GM06990 (cell line): Measurements from ENCODE around the gene TMEM220.
"Not testable (repeated sequence)": the region's sequence is repeated elsewhere in the genome, so short reads cannot be mapped to it uniquely, and the experiment has no call there.

Source experiments
- DNase-seq: peaks from one replicate; pipeline ENCODE4 v3.0.0-alpha.2; 2011; ENCODE audit not compliant: insufficient read length; ENCODE audit errors: extremely low read depth
- H3K27me3 ChIP-seq: replicated peaks from 2 replicates; pipeline ENCODE4 v1.6.0; 2011; ENCODE audit warnings: low read length; ENCODE audit not compliant: control insufficient read depth, insufficient read depth
- H3K36me3 ChIP-seq: 2 replicates; pipeline ENCODE4 v1.5.1; 2011; ENCODE audit warnings: low read length; ENCODE audit not compliant: control insufficient read depth, insufficient read depth
- H3K4me3 ChIP-seq: replicated peaks from 2 replicates; pipeline ENCODE4 v1.5.1; 2011; ENCODE audit warnings: low read depth, mild to moderate bottlenecking, control low read depth, low read length
- CTCF ChIP-seq: IDR thresholded peaks from 2 replicates; pipeline ENCODE4 v1.5.1; 2011; ENCODE audit warnings: low read length, control low read depth, mild to moderate bottlenecking, inconsistent platforms; ENCODE audit not compliant: insufficient read depth, poor library complexity, severe bottlenecking

TMEM220 gene

DNA sequence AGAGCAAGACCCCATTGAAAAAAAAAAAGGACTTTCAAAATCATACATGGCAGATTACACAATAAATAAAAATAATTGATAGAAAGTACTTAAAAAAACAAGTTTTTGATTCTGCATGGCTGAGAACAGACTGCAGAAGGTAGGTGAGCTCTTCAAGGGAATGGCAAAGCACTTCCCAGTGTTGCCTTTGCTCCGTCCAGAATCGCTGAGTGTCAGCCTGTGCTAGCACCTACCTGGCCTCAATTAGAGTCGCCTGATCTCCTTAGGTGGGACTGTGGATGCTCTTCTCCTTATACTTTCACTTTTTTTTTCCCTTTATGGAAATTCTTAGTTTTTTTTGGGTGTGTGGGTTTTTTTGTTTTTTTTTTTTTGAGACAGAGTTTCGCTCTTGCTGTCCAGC lies 6.0 kb upstream of the TMEM220 start:
- DNase-seq: no peak
- Histone ChIP-seq H3K36me3 (no peaks in the 10 kb centered on the region), H3K4me3 (no peak overlapping the region), H3K27me3 (no peaks in the 10 kb centered on the region; the same call in none of the 2 replicates)
- TF ChIP-seq CTCF: no peak

DNA sequence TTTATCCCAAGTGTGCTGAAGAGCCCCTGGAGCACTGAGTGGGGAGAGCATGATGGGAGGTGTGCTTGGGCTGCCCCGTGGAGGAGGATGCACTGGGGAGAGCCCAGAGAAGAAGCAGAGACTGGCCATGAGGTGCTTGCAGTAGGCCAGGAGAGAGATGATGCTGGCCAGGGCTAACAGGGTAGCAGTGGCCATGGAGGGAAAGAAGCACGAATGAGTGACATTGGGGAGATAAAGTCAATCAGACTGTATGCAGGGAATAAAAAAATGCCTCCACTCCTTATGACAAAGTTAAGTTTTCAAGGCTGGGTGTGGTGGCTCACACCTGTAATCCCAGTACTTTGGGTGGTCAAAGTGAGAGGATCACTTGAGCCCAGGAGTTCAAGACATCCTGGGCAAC lies 5.4 kb upstream of the TMEM220 start:
- no peaks in the 10 kb centered on the region for H3K36me3 ChIP-seq
- H3K27me3 ChIP-seq: no peaks in the 10 kb centered on the region; the same call in none of the 2 replicates
- no peak for DNase-seq
- no peak overlapping the region for H3K4me3 ChIP-seq
- no peak for TF ChIP-seq CTCF

GRCh38 chr17:10733666-10734065 lies 3.8 kb upstream of the TMEM220 start:
- no peak for TF ChIP-seq CTCF

DNA sequence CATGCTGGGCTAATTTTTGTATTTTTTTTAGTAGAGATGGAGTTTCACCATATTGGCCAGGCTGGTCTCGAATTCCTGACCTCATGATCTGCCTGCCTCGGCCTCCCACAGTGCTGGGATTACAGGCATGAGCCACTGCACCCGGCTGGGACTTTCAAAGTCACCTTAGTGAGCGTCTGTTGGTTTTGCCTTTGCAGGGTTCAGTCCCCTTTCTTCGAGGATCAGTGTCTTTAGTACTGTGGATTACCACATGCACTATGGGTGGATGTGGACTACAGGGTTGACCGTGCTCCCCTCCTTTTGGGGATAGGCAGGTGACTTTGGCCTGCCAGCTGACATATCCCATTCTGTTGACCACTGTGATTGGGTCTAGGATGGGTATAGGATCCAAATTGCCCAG lies 2.3 kb upstream of the TMEM220 start:
- DNase-seq, H3K27me3 ChIP-seq, H3K36me3 ChIP-seq, H3K4me3 ChIP-seq: not testable (repeated sequence)

More at GRCh38 chr17:10733666-10734065, 3.8 kb upstream of the TMEM220 start:
- Histone ChIP-seq H3K4me3 (no peak overlapping the region), H3K36me3 (no peaks in the 10 kb centered on the region), H3K27me3 (no peaks in the 10 kb centered on the region; the same call in 1 of the 2 replicates)
- no peak for DNase-seq

DNA sequence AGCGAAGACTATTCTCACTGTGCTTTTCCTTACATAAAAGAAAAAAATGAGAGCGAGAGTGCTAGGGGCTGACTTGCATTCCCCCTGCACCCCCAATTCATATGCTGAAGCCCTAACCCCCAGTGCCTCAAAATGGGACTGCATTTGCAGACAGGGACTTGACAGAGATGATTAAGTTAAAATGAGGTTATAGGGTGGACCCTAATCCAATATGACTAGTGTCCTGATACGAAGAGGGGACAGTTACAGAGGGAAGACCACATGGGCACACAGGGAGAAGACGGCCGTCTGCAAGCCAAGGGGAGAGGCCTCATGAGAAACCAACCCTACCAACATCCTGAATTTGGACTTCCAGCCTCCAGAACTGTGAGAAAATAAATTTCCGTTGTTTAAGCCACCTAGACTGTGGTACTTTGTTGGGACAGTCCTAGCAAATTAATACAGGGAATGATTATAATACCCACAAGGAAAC lies 1.6 kb upstream of the TMEM220 start:
- no peak overlapping the region for H3K4me3 ChIP-seq
- no peak for TF ChIP-seq CTCF
- no peaks in the 10 kb centered on the region for H3K27me3 ChIP-seq
- DNase-seq: no peak
- H3K36me3 ChIP-seq: no peaks in the 10 kb centered on the region

DNA sequence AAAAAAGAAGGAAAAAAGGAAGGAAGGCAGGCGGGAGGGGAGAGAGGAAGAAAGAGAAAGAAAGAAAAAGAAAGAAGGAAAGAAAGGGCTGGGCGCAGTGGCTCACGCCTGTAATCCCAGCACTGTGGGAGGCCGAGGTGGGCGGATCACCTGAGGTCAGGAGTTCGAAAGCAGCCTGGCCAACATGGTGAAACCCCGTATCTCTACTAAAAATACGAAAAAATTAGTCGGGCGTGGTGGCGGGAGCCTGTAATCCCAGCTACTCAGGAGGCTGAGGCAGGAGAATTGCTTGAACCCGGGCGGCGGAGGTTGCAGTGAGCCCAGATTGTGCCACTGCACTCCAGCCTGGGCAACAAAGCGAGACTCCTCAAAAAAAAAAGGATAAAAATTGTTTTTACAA lies 424 bp upstream of the TMEM220 start:
- not testable (repeated sequence) for H3K27me3 ChIP-seq, DNase-seq
- peak overlapping the region; percentile 67 for H3K4me3 ChIP-seq

GRCh38 chr17:10728331-10728892 lies 1.4 kb downstream of the TMEM220 start:
- no peak overlapping the region for H3K4me3 ChIP-seq
- TF ChIP-seq CTCF: no peak
- H3K36me3 ChIP-seq: no peaks in the 10 kb centered on the region
- H3K27me3 ChIP-seq: no peaks in the 10 kb centered on the region
- no peak for DNase-seq

More for the DNA sequence above, 424 bp upstream of the TMEM220 start:
- H3K36me3 ChIP-seq: not testable (repeated sequence)
